KBM-7 (cell line): ENCODE data around the gene TMTC2.

Source experiments
- DNase-seq: peaks from one replicate; pipeline ENCODE4 v3.0.0-alpha.2; 2015
- in situ Hi-C: fragments of 300-500 bp; cut with MboI; formaldehyde crosslinking; loops from 2 replicates; pipeline ENCODE4 v1.14.3; 2020; ENCODE audit warnings: low sequenced_read_pairs, low pct_unique_long_range_greater_than_20kb, mixed read lengths

The TMTC2 gene

DNA sequence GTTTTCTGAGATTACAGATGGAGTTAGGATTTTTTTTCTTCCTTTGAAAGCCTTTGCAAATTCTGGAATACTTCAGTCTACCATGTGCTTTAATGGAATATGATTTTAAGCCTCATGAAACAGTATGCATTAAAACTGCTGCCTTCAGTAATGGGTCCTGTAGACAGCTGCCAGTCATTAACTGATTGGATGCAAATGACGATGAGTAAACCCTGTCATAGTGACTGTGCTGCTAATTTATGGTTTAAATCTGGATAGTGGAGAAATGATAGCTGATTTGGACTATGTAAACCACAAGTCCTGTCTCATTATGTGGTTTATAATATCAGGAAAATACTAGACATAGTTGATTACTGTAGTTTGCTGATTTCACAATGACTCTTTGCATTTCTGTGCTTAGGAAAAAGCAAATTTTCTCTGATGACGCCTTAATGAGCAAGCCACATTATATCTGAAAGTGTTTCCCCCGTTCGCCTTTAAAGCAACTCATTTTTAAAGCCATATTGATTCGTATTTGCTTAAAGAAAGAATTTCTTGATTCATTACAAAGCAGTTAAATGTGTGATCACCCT is 217.6 kb downstream of the TMTC2 start:
- no peak for DNase-seq

DNA sequence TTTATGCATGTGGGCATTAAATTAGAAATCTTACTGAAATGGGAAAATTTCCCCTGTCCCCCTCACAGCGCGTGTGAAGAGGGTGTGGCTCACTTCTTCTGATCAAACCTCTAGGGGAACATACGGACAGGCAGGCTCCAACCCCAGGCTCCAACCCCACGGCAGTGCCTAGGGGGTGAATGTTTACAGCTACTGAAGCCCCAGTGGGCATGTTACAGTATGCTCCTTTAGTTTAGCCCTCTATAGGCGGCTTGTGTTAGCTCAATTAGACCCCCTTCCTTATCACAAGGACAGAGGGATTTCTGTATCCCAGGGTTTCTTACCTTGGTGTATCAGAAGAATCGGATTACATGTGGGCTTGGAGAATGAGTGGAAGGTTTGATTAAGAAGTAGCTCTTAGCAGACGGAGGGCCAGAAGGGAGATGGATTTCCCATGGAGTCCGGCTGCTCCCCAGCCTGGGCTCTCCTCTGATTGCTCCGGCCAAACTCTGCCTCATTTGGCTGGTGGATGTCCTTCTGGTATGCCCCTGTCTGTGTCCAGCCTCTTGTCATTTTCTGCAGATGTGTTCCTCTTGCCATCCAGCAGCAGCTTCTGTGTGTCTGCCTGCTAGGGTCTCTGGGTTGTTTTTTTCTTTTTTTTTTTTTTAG is 223.7 kb downstream of the TMTC2 start:
- DNase-seq, result no peak
- in situ Hi-C loops, result no loop called here

More for the DNA sequence above, 217.6 kb downstream of the TMTC2 start:
- in situ Hi-C loops, result no loop called here

DNA sequence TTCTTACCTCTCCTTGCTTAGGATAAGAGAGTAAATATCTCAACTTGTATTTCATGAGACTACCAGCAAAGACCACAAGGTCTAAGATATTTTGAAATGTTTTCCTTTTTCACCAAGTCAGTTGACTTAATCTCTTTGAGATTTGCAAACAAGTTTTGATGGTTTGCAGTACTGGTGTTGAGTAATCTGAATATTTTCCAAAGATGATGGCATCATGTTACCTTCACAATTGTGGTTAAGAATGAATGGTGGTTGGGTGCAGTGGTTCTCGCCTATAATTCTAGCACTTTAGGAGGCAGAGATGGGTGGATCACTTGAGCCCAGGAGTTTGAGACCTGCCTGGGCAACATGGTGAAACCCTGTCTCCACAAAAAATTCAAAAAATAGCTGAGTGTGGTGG is 225.7 kb downstream of the TMTC2 start:
- no peak for DNase-seq

DNA sequence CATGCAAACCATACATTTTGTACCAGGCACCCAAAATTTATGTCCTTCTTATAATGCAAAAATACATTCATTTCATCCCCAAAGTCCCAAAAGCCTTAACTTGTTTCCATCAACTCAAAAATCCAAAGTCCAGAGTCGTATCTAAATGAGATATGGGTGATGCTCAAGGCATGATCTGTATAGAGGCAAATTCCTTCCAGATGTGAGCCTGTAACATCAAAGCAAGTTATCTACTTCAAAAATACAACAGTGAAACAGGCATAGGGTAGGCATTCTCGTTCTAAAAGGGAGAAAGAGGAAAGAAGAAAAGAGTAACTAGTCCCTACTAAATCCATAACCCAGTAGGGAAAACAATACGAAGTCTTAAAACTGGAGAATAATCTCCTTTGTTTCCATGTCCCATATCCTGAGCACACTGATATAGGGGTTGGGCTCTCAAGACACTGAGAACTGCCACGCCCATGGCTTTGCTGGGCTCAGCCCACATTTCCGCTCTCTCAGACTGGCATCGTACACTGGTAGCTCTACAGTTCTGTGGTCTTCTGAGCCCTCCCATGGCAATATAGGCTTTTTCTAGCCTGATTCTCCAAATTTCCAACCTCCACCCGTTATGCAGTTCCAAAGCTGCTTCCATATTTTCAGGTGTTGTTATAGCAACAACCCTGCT is 232.8 kb downstream of the TMTC2 start:
- no peak for DNase-seq
- in situ Hi-C loops, result no loop called here

More for the DNA sequence above, 225.7 kb downstream of the TMTC2 start:
- in situ Hi-C loops, result no loop called here

DNA sequence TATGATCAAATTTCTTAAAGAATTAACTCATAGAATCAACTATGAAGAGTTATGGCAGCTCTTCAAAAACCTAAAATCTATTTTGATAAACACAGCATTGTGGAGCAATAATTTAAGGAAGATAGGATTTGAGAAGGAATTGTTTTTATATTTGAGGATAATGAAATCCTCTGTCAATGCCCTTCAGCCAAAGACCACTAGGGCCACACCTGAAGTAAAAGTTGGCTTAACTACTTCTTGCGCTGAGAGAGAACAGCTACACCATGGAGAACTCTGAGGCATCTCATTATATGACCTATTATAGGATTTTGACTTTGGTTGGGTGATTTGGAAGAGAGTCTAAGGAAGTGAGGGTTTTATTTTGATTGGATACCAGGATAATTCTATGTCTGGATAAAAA is 237.2 kb downstream of the TMTC2 start:
- in situ Hi-C loops, result no loop called here
- no peak for DNase-seq

DNA sequence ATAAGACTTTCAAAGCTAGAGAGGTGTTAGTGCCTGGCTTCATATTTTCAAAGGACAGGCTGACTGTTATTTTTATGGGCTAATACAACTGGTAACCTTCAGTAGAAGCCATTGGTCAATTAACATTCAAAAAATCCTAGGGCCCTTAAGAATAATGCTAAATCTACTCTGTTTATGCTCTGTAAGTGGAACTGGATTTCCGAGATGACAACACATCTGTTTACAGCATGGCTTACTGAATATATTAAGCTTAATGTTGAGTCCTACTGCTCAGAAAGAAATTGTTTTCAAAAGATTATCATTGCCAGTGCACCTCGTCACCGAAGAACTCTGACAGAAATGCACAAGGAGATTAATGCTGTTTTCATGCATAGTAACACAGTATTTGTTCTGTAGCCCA is 239.9 kb downstream of the TMTC2 start:
- DNase-seq, result no peak
- in situ Hi-C loops, result no loop called here

DNA sequence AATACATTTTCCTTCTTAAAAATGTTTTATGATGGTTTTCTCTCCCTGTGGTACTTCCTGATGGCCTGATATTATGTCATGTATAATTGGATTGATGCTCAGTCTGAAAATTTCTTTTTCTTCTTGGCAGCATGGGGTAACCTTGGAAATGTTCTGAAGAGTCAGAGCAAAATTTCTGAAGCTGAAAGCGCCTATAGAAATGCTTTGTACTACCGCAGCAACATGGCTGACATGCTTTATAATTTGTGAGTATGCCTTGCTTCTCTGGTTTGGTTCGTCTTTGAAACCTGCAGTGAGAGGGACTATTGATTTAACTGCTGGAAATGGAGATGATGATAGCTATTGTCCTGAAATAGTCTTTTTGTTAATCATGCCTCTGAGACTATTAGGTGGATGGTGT is 243.6 kb downstream of the TMTC2 start:
- in situ Hi-C loops, result no loop called here
- no peak for DNase-seq

DNA sequence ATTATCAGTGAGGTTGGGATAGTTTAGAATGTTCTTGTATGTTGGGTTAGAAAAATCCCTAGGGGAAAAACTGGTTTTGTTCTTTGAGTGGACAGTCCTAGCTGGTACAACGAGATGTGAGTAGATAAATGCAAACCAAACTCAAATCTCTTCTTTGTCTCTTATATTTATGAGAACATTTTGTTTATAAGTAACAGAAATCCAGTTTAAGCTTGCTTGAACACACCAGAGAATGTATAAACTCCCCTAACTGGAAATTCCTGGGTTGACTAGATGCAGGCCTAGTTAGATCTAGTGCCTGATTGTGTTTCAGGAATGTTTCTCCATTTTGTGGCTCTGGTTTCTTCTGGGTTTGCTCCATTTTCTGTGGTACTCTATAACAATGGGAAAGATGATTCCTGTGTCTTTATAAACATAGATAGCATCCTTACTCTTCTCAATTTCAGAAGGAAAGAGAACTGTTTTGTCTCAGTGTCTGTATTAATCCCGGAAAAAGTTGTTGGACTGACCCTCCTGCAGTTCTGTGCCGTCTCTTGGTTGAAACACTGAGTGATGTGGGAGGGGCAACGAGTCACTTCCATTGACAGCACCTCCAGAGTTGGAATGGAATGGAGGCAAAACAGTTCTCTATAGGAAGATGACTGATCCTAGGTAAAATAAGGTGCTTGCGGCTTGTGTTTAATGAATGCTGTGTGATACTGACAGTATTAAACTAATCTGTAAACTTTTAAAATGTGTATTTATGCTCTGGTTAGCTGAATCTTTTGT is 244.8 kb downstream of the TMTC2 start:
- no peak for DNase-seq
- in situ Hi-C loops, result no loop called here

DNA sequence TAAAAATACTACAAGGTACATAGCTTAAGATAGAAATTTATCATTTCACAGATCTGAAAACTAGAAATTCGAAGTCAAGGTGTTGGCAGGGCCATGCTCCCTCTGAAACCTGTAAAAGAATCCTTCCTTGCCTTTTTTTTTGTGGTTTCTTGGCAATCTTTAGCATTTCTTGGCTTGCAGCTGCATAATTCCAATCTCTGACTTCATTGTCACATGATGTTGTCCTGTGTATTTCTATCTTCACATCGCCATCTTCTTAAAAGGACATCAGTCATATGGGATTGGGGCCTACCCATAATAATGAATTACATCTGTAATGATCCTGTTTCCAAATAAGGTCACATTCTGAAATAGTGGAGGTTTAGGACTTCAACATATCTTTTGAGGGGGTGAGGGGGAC is 250.4 kb downstream of the TMTC2 start:
- no peak for DNase-seq
- in situ Hi-C loops, result no loop called here

DNA sequence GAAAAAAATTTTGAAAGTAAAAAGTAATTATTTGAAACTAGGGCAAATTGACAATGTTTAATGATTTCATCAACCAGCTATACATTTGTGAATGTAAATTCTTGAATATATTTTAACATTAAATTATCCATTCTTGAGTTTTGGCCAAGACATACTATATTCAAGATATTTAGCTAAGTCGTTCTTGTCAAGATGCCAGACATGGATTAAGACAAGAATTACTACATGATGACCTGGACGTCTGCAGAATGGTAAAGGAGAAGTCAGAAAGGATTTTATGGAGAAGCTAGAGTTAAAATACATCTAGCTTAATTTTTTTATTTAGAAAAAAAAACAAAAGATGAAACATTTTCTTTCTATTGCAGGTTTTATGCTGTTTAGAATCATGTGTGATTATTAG is 255.8 kb downstream of the TMTC2 start:
- in situ Hi-C loops, result no loop called here
- DNase-seq, result no peak

DNA sequence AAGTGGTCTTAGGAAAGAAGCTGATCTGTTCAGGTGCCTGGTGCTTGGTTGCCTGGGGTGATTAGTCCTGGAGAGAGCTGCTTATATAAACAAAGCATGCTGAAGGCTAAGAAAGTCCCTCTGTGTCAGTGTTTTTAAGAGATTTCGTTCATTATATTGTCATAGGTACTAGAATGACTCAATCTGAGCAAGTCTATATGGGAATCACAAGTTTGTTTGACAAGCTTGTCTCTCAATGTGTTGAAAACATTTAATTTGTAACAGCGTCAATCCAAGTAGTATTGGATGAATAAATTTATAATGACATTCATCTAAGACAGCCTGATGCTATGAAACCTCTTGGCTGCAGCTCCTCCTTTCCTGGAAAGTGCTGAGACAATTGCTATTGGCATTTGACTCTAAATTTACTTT is 256.3 kb downstream of the TMTC2 start:
- in situ Hi-C loops, result no loop called here
- DNase-seq, result no peak

DNA sequence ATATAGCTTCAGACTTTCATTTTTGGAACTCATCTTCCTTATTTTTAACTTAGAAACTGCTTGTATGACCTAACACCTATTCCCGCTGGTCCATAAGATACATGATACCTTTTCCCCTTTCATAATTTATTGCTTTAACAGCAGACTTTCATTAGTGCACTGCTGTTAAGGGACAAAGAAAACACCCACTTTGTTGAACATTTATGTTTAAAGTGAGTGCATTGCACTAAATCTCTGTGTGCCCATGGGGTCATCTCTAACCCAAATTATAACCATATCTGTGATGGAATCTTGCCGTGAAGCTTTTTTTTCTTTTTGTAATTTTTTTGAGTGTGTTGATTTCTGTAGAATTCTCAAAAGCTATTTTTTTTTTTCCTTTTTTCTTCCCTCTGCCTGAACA is 261.8 kb downstream of the TMTC2 start:
- no peak for DNase-seq
- in situ Hi-C loops, result no loop called here

DNA sequence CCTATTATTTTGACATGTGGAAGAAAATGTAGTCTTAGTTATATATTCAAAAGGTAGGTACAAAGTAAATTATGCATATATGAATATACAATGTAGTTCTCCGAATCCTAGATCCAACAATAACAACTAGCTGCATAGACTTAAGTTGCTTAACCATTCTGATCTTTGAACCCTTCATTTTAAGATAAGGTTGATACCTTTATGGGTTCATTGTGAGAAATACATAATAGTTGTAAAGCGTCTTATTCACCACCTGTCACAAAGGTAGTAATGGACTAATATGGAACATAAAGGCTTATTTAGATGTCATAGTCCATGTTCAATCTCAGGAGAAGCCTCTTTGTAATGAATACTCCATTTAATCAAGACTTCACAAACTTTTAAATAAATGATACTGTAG is 263.6 kb downstream of the TMTC2 start:
- DNase-seq, result no peak
- in situ Hi-C loops, result no loop called here

DNA sequence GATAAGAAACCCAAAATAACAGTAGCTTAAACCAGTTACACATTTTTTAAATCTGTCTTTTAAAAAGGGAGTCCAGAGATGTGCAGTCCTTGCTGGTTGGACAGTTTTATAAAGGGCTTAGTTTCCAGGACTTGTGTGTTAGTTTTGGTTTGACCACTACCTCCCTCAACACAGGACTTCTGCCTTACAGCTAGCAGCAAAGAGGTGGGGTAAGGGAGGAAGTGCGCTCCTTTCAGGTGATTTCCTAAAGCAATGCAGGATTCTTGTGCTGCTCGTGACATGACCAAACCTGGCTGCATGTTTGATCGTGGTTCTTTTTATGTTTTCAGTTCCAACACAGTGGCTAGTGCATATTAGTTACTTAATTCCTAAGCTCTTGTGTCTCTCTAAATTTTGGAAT is 266.2 kb downstream of the TMTC2 start:
- in situ Hi-C loops, result no loop called here
- DNase-seq, result no peak

DNA sequence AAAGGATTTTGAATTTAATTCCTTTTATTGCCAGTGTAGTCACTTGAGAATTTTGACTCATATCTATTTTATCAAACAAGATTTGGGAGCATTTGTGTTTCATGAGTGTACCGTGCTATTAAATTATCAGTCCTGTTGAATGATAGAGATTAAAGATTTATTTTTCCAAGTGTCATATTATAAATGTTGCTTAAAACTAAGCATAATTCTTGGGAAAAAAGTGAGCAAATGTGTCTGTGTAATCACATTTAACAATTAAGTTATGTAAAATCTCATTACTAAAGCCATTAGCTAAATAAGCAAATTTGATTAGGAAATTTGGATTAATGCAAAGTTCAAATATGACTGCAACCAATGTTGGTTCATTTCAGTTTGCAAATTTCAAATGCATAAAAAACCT is 266.7 kb downstream of the TMTC2 start:
- in situ Hi-C loops, result no loop called here

DNA sequence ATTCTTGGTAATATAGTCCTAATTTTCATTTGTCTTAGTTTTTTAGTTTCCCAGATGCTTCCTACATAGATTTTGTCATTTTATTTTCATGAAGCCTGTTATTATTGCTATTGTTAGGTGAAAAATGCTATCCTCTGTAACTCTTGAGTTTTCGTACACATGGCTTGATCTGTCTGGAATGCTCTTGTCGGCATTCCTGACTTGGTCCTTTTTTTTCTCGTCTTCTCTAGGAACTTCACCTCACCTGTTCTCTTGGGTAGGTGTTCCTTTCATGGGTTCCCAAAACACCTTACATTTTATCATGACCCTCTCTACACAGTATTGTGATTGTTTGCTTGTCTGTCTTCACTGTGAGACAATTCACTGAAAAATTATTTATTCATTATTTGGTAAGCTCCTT is 267.4 kb downstream of the TMTC2 start:
- no peak for DNase-seq
- in situ Hi-C loops, result no loop called here

More for the DNA sequence above, 266.7 kb downstream of the TMTC2 start:
- no peak for DNase-seq

DNA sequence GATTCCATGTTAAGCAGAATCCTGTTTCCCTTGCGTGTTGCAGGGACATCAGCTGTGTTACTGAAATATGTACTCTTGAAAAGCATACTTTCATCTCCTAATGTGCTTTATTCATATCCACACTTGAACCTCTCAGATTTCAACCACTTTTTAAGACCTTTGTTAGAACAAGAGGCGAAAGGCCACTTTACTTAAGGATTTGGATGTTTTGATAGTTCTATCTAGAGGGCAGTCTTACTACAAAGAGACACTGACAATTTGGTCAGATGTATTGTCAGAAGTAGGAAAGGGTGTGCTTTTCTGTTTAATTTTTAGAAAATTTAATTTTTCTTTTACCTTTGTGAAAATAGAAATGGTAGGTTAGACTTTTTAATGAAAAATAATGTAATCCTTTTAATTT is 267.9 kb downstream of the TMTC2 start:
- no peak for DNase-seq
- in situ Hi-C loops, result no loop called here

DNA sequence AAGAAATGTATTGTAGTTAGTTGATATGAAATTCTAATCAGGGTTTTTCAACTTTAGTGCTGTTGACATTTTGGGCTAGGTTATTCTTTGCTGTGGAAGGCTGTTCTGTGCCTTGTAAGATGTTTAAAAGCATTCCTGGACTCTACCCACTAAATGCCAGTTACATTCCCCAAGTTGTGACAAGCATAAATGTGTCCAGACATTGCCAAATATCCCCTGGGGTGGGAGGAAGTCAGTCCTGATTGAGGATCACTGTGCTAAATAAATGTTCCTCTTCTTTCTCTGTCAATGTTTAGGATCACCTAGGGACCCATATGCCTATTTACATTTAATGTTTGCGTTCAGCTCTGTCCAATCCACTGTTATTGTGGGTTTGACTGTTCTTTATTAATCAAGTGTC is 268.3 kb downstream of the TMTC2 start:
- in situ Hi-C loops, result no loop called here
- DNase-seq, result no peak

DNA sequence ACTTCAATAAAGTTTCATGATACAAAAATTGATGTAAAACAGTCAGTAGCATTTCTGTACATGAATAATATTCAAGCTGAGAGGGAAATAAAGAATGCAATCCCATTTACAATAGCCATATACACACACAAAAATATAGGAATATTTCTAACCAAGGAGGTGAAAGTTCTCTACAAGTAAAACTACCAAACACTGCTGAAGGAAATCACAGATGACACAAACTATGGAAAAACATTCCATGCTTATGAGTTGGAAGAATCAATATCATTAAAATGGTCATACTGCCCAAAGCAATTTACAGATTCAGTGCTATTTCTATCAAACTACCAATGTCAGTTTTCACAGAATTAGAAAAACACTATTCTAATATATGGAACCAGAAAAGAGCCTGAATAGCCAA is 272.3 kb downstream of the TMTC2 start:
- in situ Hi-C loops, result no loop called here
- DNase-seq, result no peak

DNA sequence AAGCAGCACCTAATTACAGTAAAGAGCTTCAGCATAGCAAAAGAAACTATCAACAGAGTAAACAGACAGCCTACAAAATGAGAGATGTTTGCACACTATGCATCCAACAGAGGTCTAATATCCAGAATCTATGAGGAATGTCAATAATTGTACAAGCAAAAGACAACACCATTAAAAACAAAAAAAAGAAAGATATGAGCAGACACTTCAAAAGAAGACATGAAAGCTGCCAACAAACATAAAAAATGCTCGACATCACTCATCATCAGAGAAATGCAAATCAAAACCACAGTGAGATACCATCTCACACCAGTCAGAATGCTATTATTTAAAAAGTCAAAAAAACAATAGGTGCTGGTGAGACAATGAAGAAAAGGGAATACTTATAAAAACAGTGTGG is 273.1 kb downstream of the TMTC2 start:
- in situ Hi-C loops, result no loop called here

More for the DNA sequence above, 273.1 kb downstream of the TMTC2 start:
- DNase-seq, result no peak
